DMS 273 treated with DMSO at 0.1 percent for 48 hours (cell line): ENCODE data around the gene HGFAC.

Source experiments
- DNase-seq: peaks from one replicate; lab custom pipeline; 2025; lab: John Stamatoyannopoulos, UW

Gene HGFAC

GRCh38 chr4:3473996-3474765, 32.4 kb downstream of the HGFAC start:
- no peak for DNase-seq

- DNase-seq: no peak
Measured at GRCh38 chr4:3475041-3475712, 33.4 kb downstream of the HGFAC start.

GRCh38 chr4:3475713-3476260, 34.0 kb downstream of the HGFAC start:
- DNase-seq: no peak

GRCh38 chr4:3476341-3476747, 34.6 kb downstream of the HGFAC start:
- DNase-seq: no peak

- DNase-seq: no peak
Measured at GRCh38 chr4:3476936-3477749, 35.4 kb downstream of the HGFAC start.

- no peak for DNase-seq
Measured at GRCh38 chr4:3477750-3478430, 36.1 kb downstream of the HGFAC start.

GRCh38 chr4:3478446-3479357, 36.9 kb downstream of the HGFAC start:
- DNase-seq: no peak

GRCh38 chr4:3479358-3480101, 37.8 kb downstream of the HGFAC start:
- no peak for DNase-seq

- peak; percentile 44 for DNase-seq
Measured at GRCh38 chr4:3480528-3481112, 38.9 kb downstream of the HGFAC start.

- DNase-seq: no peak
Measured at GRCh38 chr4:3481113-3481531, 39.4 kb downstream of the HGFAC start.

- no peak for DNase-seq
Measured at GRCh38 chr4:3481783-3482393, 40.1 kb downstream of the HGFAC start.

GRCh38 chr4:3482707-3483106, 40.9 kb downstream of the HGFAC start:
- no peak for DNase-seq

- DNase-seq: no peak
Measured at GRCh38 chr4:3483471-3483921, 41.7 kb downstream of the HGFAC start.

- DNase-seq: no peak
Measured at GRCh38 chr4:3484057-3484973, 42.5 kb downstream of the HGFAC start.

GRCh38 chr4:3485011-3485791, 43.4 kb downstream of the HGFAC start:
- DNase-seq: no peak

- DNase-seq: no peak
Measured at GRCh38 chr4:3485886-3486540, 44.2 kb downstream of the HGFAC start.
